T47D (cell line): ENCODE data around the gene JUNB.

Source experiments
- DNase-seq, 2 experiments: peaks; one replicate each; pipeline versions ENCODE4 v3.0.0 to v3.0.0-alpha.2; 2011 to 2012; ENCODE audit warnings: low read depth in 1 of 2, low spot score in 1 of 2
- JUND ChIP-seq: IDR thresholded peaks from 2 replicates; pipeline ENCODE4 v1.6.1; 2012; ENCODE audit warnings: low read depth
- in situ Hi-C: cut with HindIII; loops from 2 replicates; pipeline ENCODE4 v1.10.0; 2016; ENCODE audit warnings: low sequenced_read_pairs, low pct_unique_long_range_greater_than_20kb

The JUNB gene

DNA sequence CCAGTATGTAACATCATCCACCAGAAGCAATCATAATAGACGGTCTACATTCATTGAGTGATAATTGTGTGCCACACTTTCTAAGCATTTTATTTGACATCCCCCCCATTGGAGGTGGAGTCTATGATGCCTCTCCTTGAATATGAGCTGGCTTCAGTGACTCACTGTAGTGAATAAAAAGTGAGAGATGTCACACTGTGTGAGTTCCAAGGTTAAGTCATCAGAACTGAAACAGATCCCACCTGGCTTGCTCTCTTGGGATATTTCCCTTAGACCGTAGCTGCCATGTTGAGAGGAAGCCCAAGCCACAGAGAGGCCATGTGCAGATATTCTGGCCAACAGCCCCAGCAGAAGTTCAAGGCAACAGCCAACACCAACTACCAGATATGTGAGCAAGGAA is 30.5 kb downstream of the JUNB start:
- no peak for DNase-seq
- no peak for TF ChIP-seq JUND
- in situ Hi-C loops: no loop called here

DNA sequence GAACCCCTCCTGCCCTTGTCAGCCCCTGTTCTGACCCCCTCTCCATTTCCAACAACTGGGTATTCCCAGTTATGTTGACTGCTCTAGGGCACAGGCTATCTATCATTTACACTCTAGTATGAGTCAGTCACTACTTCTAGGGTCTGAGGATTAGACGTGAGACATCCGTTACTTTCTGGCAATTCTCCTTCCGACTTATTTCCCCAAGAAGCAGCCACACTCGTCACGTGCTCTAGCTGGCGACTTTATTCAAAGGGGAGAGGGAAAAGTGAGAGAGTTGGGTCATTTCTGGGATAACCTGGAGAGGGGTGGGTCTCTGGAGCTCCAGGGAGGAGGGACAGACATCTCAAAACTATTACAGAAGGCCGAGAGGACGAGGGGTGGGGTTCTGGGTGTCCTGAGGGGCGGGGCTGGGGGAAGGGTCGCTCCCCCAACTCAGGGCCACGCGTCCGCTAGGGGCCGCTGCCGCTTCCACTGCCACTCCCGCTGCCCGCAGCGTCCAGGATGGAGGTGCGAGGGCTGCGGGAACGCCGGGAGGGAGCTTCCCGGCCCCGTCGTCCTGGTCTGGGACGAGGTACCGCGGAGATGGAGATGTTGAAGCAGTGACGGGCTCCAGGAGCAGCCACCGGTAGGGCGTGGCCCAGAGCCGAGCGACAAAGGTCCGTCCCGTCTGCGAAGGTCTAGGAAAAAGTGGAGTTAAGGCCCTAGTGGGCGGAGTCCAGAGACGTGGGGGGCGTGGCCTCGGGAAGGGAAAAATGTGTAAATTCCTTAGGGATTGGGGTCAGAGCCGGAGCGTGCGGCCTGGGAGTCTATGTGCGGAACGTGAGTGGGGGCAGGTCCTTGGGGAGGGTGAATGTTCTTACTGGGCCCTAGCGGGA is 34.2 kb downstream of the JUNB start:
- no peak for TF ChIP-seq JUND
- DNase-seq: peak in 1 of 2 experiments; percentile 35
- in situ Hi-C loops: no loop called here

DNA sequence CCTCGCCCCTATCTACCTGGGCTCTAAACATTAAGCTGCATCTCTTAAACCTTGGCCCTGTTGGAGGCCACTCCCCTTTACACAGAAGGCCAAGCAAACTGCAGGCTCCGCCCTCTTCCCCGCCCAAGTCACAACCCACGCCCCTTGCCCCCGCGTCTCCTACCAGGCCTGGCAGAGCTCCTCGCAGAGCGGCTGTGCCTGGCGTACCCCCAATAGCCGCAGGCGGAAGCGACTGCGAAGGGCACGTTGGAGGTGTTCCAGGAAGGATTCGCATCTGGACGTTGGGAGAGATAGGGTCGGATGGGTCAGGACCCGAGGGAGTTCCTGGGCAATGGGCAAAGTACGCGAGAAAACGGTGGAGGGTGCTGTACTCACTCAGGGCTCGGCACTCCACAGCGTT is 37.2 kb downstream of the JUNB start:
- peak in 1 of 2 experiments; percentile 64 for DNase-seq
- no peak for TF ChIP-seq JUND
- in situ Hi-C loops: no loop called here

DNA sequence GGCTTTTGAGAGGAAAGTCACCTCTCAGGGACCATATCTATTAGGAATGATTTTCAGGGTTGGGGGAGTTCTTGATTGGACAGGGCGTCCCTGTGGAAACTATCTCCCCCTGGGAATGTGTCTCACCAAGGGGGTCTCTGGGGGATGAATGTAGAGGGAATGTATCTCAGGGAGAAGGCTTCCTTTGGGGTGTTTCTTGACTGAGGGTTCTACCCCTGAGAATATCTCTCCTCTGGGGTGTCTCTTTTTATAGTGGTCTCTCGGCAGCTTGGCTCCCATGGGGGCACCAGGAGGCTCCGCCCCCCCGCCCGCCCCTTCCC is 42.1 kb downstream of the JUNB start:
- no peak for TF ChIP-seq JUND
- in situ Hi-C loops: no loop called here
- DNase-seq: no peak

DNA sequence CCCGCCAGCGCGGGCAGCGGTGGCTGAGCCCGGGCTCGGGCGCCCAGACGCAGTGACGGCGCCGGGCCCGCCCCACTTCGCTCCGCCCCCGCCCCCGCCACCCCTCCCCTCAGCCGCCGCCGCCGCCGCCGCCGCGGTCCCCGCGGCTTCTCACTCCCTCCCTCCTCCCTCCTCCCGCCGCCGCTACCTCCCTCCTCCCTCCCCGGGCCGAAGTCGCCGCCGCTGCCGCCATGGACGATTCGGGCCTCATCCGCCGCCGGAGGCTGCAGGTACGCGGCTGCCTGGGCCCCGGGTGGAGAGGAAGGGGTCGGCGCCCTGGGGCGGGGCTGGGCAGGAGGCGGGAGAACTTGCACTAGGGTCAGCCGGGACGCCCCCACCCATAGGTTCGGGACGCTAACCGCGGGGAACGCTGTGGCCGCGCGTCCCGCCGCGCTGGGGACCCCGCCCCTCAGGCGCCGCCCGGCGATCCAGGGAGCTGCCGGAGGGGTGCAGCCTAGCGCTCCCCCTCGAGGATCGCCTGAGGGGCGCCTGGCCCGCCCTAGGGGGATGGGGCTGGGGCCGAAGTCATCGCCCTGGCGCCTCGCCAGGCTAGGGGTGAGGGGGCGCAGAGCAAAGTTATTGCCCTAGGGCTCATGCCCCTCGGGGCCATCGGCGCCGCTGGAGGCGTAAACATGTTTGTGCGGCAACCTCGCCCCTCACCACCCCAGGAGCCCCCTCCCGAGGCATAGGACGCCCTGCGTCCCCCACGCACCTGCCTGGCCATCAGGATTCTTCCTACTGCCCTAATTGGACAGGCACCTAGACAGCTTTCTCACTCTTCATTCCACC is 42.7 kb downstream of the JUNB start:
- in situ Hi-C loops: no loop called here
- no peak for TF ChIP-seq JUND
- peak in 1 of 2 experiments; percentile 61 for DNase-seq

DNA sequence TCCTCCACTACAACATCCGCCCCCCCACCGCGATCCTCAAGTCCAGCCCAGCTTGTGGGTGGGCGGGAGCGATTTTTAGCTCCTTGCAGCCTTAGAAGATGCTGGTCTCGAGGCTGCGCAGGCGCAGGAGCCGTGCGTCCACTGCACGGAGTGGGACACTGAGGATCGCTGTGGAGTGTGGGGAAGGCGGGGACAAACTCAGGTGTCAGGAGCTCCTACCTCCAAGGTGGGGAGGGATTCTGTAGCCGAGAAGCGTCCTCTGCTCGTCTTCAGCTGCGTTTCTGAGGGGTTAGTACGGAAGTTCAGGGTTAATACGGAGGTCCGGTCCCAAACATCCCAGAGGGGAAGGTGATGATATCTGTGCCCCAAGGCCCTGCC is 43.3 kb downstream of the JUNB start, which contains the start of gene RTBDN:
Gene RTBDN (minus strand): TSS at position 14 of the 378 bp plus-strand sequence. CDS start 4,600 bp downstream, outside the sequence.
- no peak for TF ChIP-seq JUND
- peak in 1 of 2 experiments; percentile 48 for DNase-seq
- in situ Hi-C loops: no loop called here

DNA sequence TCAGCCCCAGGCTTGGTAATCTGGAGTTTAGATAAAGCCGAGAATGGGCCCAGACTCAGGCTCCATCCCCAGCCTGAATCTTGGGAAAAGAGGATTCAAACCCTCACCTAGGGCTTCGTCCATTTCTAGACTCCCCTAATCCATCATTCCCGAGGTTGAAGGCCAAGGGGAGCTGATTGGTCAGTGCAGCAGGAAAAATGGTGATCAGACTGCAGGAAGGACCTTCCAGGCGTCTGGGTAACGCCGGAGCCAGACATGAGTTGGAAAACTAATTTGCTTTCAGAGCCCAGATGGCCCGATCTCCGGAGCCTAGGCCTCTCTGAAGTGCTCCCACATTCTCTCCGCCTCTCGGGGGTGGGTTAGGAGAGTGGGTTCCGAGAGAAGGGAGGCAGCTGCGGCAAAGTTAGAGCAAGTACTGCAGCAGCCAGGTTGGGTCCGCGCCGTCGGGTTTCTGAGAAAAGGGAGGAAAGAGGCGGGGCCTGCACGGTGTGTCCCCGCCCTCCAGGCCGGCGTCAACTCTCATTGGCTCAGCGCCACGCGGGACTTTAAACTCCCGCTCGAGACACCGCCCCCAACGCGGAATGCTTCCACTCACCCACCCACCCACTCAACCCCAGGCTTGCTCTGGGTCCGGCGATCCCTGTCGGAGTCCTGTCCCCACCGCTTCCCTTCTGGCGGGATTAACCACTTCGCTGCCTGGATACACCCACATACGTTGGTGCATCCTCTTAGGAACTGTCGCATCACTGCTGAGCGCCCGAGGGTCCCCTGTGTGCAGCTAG is 43.9 kb downstream of the JUNB start:
- DNase-seq: peak; percentile 66 to 82
- no peak for TF ChIP-seq JUND
- in situ Hi-C loops: no loop called here

DNA sequence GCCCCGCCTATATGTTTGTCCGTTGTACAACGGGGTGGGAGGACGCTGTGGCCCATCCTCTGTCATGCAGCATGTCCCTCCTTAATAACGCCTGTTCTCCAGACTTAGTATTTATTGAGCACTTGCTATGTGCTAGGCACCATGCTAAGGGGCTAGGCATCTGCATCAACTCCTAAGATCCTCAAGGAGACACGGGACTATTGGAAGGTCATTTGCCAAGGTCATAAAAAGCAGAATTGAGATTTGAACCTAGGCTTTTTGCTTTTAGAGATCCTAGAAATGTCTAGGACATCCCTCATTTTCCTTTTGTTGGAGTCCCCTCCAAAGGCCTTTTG is 45.2 kb downstream of the JUNB start:
- in situ Hi-C loops: no loop called here
- no peak for TF ChIP-seq JUND
- no peak for DNase-seq

DNA sequence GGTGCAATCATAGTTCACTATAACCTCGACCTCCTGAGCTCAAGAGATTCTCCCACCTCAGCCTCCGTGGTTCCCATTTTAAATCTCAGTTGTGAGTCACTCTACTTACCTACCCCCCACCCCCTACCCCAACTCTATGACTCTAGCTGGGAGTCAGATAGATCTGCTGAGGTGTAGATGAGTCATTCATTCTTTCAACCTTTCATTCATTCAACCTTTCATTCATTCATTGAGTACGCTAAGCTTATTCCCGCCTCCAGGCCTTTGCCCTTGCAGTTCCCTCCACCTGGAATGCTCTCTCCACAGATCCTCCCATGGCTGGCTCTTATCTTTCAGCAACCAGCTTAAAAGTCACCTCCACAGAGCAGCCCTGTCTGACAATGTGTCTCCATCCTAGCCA is 45.9 kb downstream of the JUNB start:
- no peak for TF ChIP-seq JUND
- DNase-seq: no peak
- in situ Hi-C loops: no loop called here

DNA sequence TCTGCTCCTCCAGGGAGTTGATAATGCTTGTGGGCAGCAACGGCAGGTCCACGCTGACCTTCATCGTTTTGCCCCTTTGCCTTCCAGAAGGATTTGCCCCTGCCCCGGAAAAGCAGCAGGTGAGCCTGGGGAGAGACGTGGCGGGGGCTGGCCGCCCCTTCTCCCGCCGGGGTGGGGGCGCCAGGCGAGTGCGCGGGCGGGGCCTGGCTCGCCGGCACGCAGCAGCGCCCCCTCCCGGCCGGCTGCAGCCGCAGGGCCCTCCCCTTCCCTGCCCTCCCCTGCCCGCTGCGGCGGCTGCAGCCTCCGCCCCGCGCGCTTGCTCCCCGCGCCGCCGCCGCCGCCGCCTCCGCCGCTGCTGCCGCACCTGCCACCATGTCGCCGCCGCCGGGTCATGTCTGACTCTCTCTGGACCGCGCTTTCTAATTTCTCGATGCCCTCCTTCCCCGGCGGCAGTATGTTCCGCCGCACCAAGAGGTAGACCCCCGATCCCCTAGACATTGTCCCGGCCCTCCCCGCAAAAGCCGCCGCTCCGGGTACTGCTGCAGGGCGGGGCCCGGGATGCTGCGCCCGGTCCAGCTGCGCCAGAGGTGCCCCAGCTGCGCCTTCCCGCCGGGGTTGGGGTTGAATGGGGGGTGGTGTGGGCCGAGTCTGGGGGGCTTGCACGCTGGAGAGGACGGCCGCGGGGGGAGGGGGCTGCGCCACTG is 47.0 kb downstream of the JUNB start, which contains the start of gene MAST1:
Gene MAST1 (plus strand): TSS at position 334 of the 704 bp plus-strand sequence. CDS start 58 bp downstream, at position 392.
- in situ Hi-C loops: no loop called here
- DNase-seq: peak; percentile 51 to 62
- TF ChIP-seq JUND: no peak

DNA sequence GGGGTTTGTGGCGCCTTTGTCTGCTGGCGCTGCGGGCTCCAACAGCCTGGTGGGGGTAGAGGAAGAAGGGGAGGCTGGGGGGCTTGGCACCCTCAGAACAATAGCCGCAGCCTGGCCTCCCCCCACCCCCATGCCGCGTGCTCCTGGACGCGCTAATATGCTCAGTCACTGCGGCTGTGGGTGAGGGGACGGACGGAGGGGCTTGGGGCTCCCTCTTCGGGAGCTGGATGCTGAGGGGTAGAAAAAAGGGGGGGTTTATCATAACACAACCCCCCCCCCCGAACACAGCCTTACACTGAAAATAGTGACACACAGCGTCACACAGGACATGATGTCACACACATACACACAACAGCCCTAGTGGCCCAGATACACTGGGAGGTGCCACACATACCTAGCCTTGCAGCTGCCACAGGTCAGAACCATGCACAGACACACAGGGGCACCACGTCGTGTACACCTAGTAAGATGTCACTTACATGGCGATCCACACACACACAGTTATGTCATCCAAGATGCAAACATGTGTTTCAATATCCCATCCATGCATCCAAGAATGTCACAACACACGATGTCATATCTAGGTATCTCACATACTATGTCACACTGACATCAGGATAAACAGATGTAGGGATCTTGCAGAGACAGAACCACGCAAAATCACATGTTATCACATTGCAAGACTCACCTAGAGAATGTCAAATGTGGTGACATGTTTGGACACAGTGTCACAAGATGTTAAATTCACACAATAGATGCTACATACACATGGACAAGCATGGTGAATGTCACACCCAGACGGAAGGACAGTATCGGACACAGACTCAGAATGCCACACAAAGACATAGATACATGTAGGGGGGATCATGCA is 47.8 kb downstream of the JUNB start:
- in situ Hi-C loops: no loop called here
- DNase-seq: peak in 1 of 2 experiments; percentile 20
- no peak for TF ChIP-seq JUND
